HG03558 (cell line): Measurements from ENCODE around the gene EPN2.

Experiments
- ATAC-seq: cut with Tn5 transposase; IDR thresholded peaks from one replicate; pipeline ENCODE4 v1.9.1; 2021; ENCODE audit warnings: moderate number of reproducible peaks; ENCODE audit not compliant: unreplicated experiment; ENCODE audit errors: extremely low read depth

EPN2 gene

GRCh38 chr17:19238167-19238505, 970 bp downstream of the EPN2 start:
- no peak for ATAC-seq

GRCh38 chr17:19239544-19239943, 2.4 kb downstream of the EPN2 start:
- ATAC-seq: no peak

GRCh38 chr17:19242323-19242722, 5.2 kb downstream of the EPN2 start:
- no peak for ATAC-seq

GRCh38 chr17:19242926-19243325, 5.8 kb downstream of the EPN2 start:
- no peak for ATAC-seq

GRCh38 chr17:19243838-19244237, 6.7 kb downstream of the EPN2 start:
- ATAC-seq: no peak

- ATAC-seq: no peak
Observed at GRCh38 chr17:19244357-19244756, 7.2 kb downstream of the EPN2 start.

- no peak for ATAC-seq
Observed at GRCh38 chr17:19244781-19245180, 7.6 kb downstream of the EPN2 start.

GRCh38 chr17:19247473-19247872, 10.3 kb downstream of the EPN2 start:
- no peak for ATAC-seq

GRCh38 chr17:19248151-19248927, 11.2 kb downstream of the EPN2 start:
- no peak for ATAC-seq

- ATAC-seq: no peak
Observed at GRCh38 chr17:19248928-19249574, 11.9 kb downstream of the EPN2 start.

GRCh38 chr17:19249681-19250080, 12.5 kb downstream of the EPN2 start:
- ATAC-seq: no peak

GRCh38 chr17:19250421-19251173, 13.4 kb downstream of the EPN2 start:
- no peak for ATAC-seq

- no peak for ATAC-seq
Observed at GRCh38 chr17:19253112-19253511, 15.9 kb downstream of the EPN2 start.

GRCh38 chr17:19254651-19255050, 17.5 kb downstream of the EPN2 start:
- ATAC-seq: no peak

- ATAC-seq: no peak
Observed at GRCh38 chr17:19255279-19255678, 18.1 kb downstream of the EPN2 start.

GRCh38 chr17:19258371-19258770, 21.2 kb downstream of the EPN2 start:
- no peak for ATAC-seq

- no peak for ATAC-seq
Observed at GRCh38 chr17:19260958-19261357, 23.8 kb downstream of the EPN2 start.

- no peak for ATAC-seq
Observed at GRCh38 chr17:19261426-19261825, 24.3 kb downstream of the EPN2 start.

- no peak for ATAC-seq
Observed at GRCh38 chr17:19262650-19263631, 25.8 kb downstream of the EPN2 start.

- no peak for ATAC-seq
Observed at GRCh38 chr17:19263641-19264051, 26.5 kb downstream of the EPN2 start.
